Measurements from ENCODE around the gene CXCL5. TPM values are rescaled to one million over a fixed set of nuclear protein-coding genes. Genes with fewer than 3 reads are reported as not detected.

The CXCL5 gene
- total RNA-seq, 2 donors from 2014 or later = not detected

GRCh38 chr4:74023709-74024108 is 25.2 kb upstream of the CXCL5 start:
- no peak overlapping the region for H3K27ac Mint-ChIP-seq
- no peak for ATAC-seq

GRCh38 chr4:74021601-74022000 is 23.1 kb upstream of the CXCL5 start:
- DNase-seq (ENCODE audit: low spot score in 2 of 2) (no peak), ATAC-seq (no peak)
- no peaks in the 10 kb centered on the region for H3K36me3 Mint-ChIP-seq
- no peaks in the 10 kb centered on the region for H3K9me3 Mint-ChIP-seq
- H3K27ac Mint-ChIP-seq = no peak overlapping the region

More at GRCh38 chr4:74023709-74024108, 25.2 kb upstream of the CXCL5 start:
- peaks cover 0 to 2% of the 10 kb centered on the region in 2 donors for H3K36me3 Mint-ChIP-seq
- H3K9me3 Mint-ChIP-seq = peaks cover 2 to 8% of the 10 kb centered on the region in 2 donors
- no peak for DNase-seq (ENCODE audit: low spot score in 2 of 2)

- peak; percentile 60 to 67 for ATAC-seq
- Mint-ChIP-seq H3K27ac (no peak overlapping the region), H3K36me3 (no peaks in the 10 kb centered on the region)
Measured at GRCh38 chr4:74018771-74019170, 20.3 kb upstream of the CXCL5 start.

GRCh38 chr4:74018116-74018515 is 19.6 kb upstream of the CXCL5 start:
- Mint-ChIP-seq H3K9me3 (peaks cover 3 to 6% of the 10 kb centered on the region in 2 donors), H3K36me3 (no peaks in the 10 kb centered on the region), H3K27ac (no peak overlapping the region)
- no peak for DNase-seq (ENCODE audit: low spot score in 2 of 2)
- no peak for ATAC-seq

More at GRCh38 chr4:74018771-74019170, 20.3 kb upstream of the CXCL5 start:
- H3K9me3 Mint-ChIP-seq = peaks cover 3 to 6% of the 10 kb centered on the region in 2 donors
- no peak for DNase-seq (ENCODE audit: low spot score in 2 of 2)

GRCh38 chr4:74016068-74016467 is 17.6 kb upstream of the CXCL5 start:
- Mint-ChIP-seq H3K36me3 (no peaks in the 10 kb centered on the region), H3K9me3 (peaks cover 3 to 6% of the 10 kb centered on the region in 2 donors), H3K27ac (no peak overlapping the region)
- DNase-seq (ENCODE audit: low spot score in 2 of 2) = no peak
- peak; percentile 29 to 68 for ATAC-seq

GRCh38 chr4:74015126-74015780 is 16.8 kb upstream of the CXCL5 start:
- Mint-ChIP-seq H3K36me3 (no peaks in the 10 kb centered on the region), H3K27ac (no peak overlapping the region), H3K9me3 (peaks cover 6 to 8% of the 10 kb centered on the region in 2 donors)
- DNase-seq (ENCODE audit: low spot score in 2 of 2) = no peak
- no peak for ATAC-seq

GRCh38 chr4:74014332-74014731 is 15.9 kb upstream of the CXCL5 start:
- Mint-ChIP-seq H3K9me3 (peaks cover 6 to 8% of the 10 kb centered on the region in 2 donors), H3K36me3 (no peaks in the 10 kb centered on the region), H3K27ac (no peak overlapping the region)
- ATAC-seq = no peak
- no peak for DNase-seq (ENCODE audit: low spot score in 2 of 2)

GRCh38 chr4:74013264-74013663 is 14.8 kb upstream of the CXCL5 start:
- Mint-ChIP-seq H3K36me3 (no peaks in the 10 kb centered on the region), H3K9me3 (peaks cover 6 to 8% of the 10 kb centered on the region in 2 donors), H3K27ac (no peak overlapping the region)
- ATAC-seq (no peak), DNase-seq (ENCODE audit: low spot score in 2 of 2) (no peak)

GRCh38 chr4:74012130-74012529 is 13.7 kb upstream of the CXCL5 start:
- ATAC-seq (no peak), DNase-seq (ENCODE audit: low spot score in 2 of 2) (no peak)
- Mint-ChIP-seq H3K36me3 (no peaks in the 10 kb centered on the region), H3K27ac (no peak overlapping the region), H3K9me3 (peaks cover 6 to 8% of the 10 kb centered on the region in 2 donors)

GRCh38 chr4:74009307-74009706 is 10.8 kb upstream of the CXCL5 start:
- peaks cover 0 to 5% of the 10 kb centered on the region in 2 donors for H3K9me3 Mint-ChIP-seq
- DNase-seq (ENCODE audit: low spot score in 2 of 2) (no peak), ATAC-seq (no peak)
- no peak overlapping the region for H3K27ac Mint-ChIP-seq
- H3K36me3 Mint-ChIP-seq = no peaks in the 10 kb centered on the region

GRCh38 chr4:74006009-74006476 is 7.6 kb upstream of the CXCL5 start:
- Mint-ChIP-seq H3K27ac (no peak overlapping the region), H3K36me3 (no peaks in the 10 kb centered on the region), H3K9me3 (peaks cover 0 to 5% of the 10 kb centered on the region in 2 donors)
- ATAC-seq (no peak), DNase-seq (ENCODE audit: low spot score in 2 of 2) (no peak)

GRCh38 chr4:74005528-74005927 is 7.1 kb upstream of the CXCL5 start:
- Mint-ChIP-seq H3K36me3 (no peaks in the 10 kb centered on the region), H3K9me3 (peaks cover 0 to 3% of the 10 kb centered on the region in 2 donors), H3K27ac (no peak overlapping the region)
- DNase-seq (ENCODE audit: low spot score in 2 of 2) (no peak), ATAC-seq (no peak)

- no peak overlapping the region for H3K27ac Mint-ChIP-seq
- ATAC-seq = no peak
- DNase-seq (ENCODE audit: low spot score in 2 of 2) = no peak
- H3K36me3 Mint-ChIP-seq = no peaks in the 10 kb centered on the region
- H3K9me3 Mint-ChIP-seq = peaks cover 0 to 3% of the 10 kb centered on the region in 2 donors
Measured at GRCh38 chr4:74004668-74005067, 6.2 kb upstream of the CXCL5 start.

GRCh38 chr4:74000301-74000700 is 1.8 kb upstream of the CXCL5 start:
- DNase-seq (ENCODE audit: low spot score in 2 of 2) = no peak
- Mint-ChIP-seq H3K36me3 (peaks cover 0 to 6% of the 10 kb centered on the region in 2 donors), H3K9me3 (peaks cover 0 to 3% of the 10 kb centered on the region in 2 donors), H3K27ac (no peak overlapping the region)
- ATAC-seq = no peak

- H3K9me3 Mint-ChIP-seq = no peaks in the 10 kb centered on the region
- H3K27ac Mint-ChIP-seq = no peak overlapping the region
- H3K36me3 Mint-ChIP-seq = no peaks in the 10 kb centered on the region
- no peak for DNase-seq (ENCODE audit: low spot score in 2 of 2)
- no peak for ATAC-seq
Measured at GRCh38 chr4:73992050-73992449, 6.4 kb downstream of the CXCL5 start.

GRCh38 chr4:73991742-73992000 is 6.8 kb downstream of the CXCL5 start:
- no peaks in the 10 kb centered on the region for H3K36me3 Mint-ChIP-seq
- ATAC-seq (no peak), DNase-seq (ENCODE audit: low spot score in 2 of 2) (no peak)
- no peak overlapping the region for H3K27ac Mint-ChIP-seq
- no peaks in the 10 kb centered on the region for H3K9me3 Mint-ChIP-seq

- DNase-seq (ENCODE audit: low spot score in 2 of 2) (no peak), ATAC-seq (no peak)
- Mint-ChIP-seq H3K9me3 (no peaks in the 10 kb centered on the region), H3K27ac (no peak overlapping the region), H3K36me3 (no peaks in the 10 kb centered on the region)
Measured at GRCh38 chr4:73990988-73991741, 7.3 kb downstream of the CXCL5 start.

- DNase-seq (ENCODE audit: low spot score in 2 of 2) = no peak
Measured at GRCh38 chr4:73989928-73990327, 8.5 kb downstream of the CXCL5 start.

More at GRCh38 chr4:73989928-73990327, 8.5 kb downstream of the CXCL5 start:
- Mint-ChIP-seq H3K36me3 (no peaks in the 10 kb centered on the region), H3K27ac (no peak overlapping the region), H3K9me3 (no peaks in the 10 kb centered on the region)
- ATAC-seq = no peak
